ENCODE results near the gene PGLYRP3. TPM values are rescaled to one million over a fixed set of nuclear protein-coding genes. Genes with fewer than 3 reads are reported as not detected.

Gene PGLYRP3
- total RNA-seq: not detected in 2 replicates

DNA sequence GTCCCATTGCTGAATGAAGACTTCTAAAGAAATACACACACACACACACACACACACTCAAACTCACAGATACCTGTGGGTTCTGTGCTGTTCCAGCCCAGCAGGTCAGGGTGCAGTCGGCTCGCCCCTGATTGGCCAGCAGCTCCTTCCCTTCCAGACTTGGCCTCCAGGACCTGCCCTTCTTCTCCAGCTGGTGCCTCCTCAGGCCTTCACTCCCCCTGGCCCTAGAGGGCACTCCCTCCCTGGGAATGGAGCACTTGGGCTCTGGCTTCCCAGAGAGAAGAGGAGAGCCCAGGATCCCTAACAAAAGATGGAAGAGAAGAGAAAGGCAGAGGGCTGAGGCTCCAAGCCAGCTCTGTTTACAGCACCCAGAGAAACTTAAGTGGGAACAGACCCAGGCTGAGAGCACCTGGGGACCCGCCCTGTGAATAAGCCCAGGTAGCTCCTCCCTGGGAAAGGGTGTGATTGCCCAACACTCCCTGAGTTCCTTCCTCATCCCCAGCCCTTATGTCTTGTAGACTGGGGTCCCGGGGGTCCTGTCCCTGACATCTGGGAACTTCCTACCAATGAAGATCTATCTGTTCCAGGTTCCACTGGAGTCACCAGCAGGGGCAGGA, at the start of gene PGLYRP3:
Gene PGLYRP3 (minus strand): TSS at position 383 of the 617 bp plus-strand sequence. CDS start 2,287 bp downstream, outside the sequence.

GRCh38 chr1:153357853-153358690, 45.3 kb upstream of the PGLYRP3 start, which contains the start of gene S100A9:
Gene S100A9, plus strand, starts transcription at chr1:153357854. Its CDS starts 430 bp downstream, at chr1:153358284.

DNA sequence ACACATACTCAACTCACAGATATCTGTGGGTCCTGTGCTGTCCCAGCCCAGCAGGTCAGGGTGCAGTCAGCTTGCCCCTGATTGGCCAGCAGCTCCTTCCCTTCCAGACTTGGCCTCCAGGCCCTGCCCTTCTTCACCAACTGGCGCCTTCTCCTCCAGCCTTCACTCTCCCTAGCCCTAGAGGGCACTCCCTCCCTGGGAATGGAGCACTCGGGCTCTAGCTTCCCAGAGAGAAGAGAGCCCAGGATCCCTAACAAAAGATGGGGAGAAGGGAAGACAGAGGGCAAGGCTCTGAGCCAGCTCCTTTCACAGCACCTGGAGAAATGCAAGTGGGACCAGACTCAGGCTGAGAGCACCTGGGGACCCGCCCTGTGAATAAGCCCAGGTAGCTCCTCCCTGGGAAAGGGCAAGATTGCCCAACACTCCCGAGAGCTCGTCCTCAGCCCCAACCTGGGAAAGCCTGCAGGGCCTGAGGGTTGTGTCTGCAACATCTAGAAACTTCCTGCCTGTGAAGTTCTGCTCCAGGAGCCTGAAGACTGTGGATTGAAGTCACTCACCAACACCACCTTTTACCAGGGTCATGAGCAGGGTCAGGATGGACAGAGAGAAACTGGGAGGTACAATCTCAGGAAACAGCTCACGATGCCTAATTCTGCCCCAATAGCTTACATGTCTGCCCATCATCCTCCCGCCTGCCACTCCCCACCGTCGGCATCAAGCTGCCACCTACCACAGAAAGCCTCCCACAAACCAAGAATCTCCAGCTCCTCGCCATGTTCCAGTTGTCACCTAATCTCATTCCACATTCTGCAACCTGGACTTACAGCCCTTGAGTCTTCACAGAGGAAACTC, 36.0 kb upstream of the PGLYRP3 start, which contains the start of gene PGLYRP4:
Gene PGLYRP4 (minus strand): TSS at position 331 of the 852 bp plus-strand sequence. CDS start 909 bp downstream, outside the sequence.

GRCh38 chr1:153259387-153259786, 53.4 kb downstream of the PGLYRP3 start, which contains the start of gene LORICRIN:
Gene LORICRIN, plus strand, starts transcription at chr1:153259687. Its CDS starts 1,263 bp downstream, at chr1:153260950.

Other genes with a start within 250 kb of the PGLYRP3 start
- gene SPRR2B, start 241.3 kb downstream of the PGLYRP3 start, total RNA-seq: not detected in 2 replicates
- not detected in 2 replicates for gene SPRR2E, start 218.4 kb downstream of the PGLYRP3 start, total RNA-seq
- gene SPRR2F, start 199.4 kb downstream of the PGLYRP3 start, total RNA-seq: not detected in 2 replicates
- gene SPRR2G, start 162.1 kb downstream of the PGLYRP3 start, total RNA-seq: not detected in 2 replicates
- gene LELP1, start 109.5 kb downstream of the PGLYRP3 start, total RNA-seq: not detected in 2 replicates
- gene PRR9, start 95.4 kb downstream of the PGLYRP3 start, total RNA-seq: not detected in 2 replicates
- gene LORICRIN, start 53.3 kb downstream of the PGLYRP3 start, total RNA-seq: not detected in 2 replicates
- gene PGLYRP4, start 35.9 kb upstream of the PGLYRP3 start, total RNA-seq: not detected in 2 replicates
- gene S100A9, start 44.9 kb upstream of the PGLYRP3 start, total RNA-seq: not detected in 2 replicates
- gene S100A12, start 62.7 kb upstream of the PGLYRP3 start, total RNA-seq: not detected in 2 replicates
- not detected in 2 replicates for gene S100A8, start 78.1 kb upstream of the PGLYRP3 start, total RNA-seq
- gene S100A7A, start 103.6 kb upstream of the PGLYRP3 start, total RNA-seq: not detected in 2 replicates
- gene S100A7, start 147.7 kb upstream of the PGLYRP3 start, total RNA-seq: not detected in 2 replicates
- 349 and 885 TPM in 2 replicates for gene S100A6, start 223.0 kb upstream of the PGLYRP3 start, total RNA-seq
- not detected in 2 replicates for gene S100A5, start 228.0 kb upstream of the PGLYRP3 start, total RNA-seq
- gene S100A4, start 232.9 kb upstream of the PGLYRP3 start, total RNA-seq: 15.8 and 25.1 TPM in 2 replicates
- 3.7 and 7.1 TPM in 2 replicates for gene S100A3, start 236.3 kb upstream of the PGLYRP3 start, total RNA-seq